Ovary (tissue), 9 donors: ENCODE results near the gene ADCY1. TPM values are rescaled to one million over a fixed set of nuclear protein-coding genes. Genes with fewer than 3 reads are reported as not detected.

Experiments
- DNase-seq, 5 donors: peaks; one replicate each; pipeline ENCODE4 v3.0.0-alpha.2; 2019 to 2020
- H3K27ac ChIP-seq, 2 donors: fragments of 200-600 bp; one replicate each; pipeline versions ENCODE4 v1.5.1 to v1.8.0; 2019 to 2022
- H3K27me3 ChIP-seq: fragments of 200-600 bp; one replicate; pipeline ENCODE4 v1.8.0; 2022
- H3K36me3 ChIP-seq: fragments of 200-600 bp; sonication (generic); one replicate; pipeline ENCODE4 v1.5.1; 2019
- H3K4me1 ChIP-seq: one replicate; pipeline ENCODE4 v1.8.1; 2013; ENCODE audit warnings: mild to moderate bottlenecking, moderate library complexity; ENCODE audit not compliant: insufficient read depth
- H3K4me3 ChIP-seq: fragments of 200-600 bp; sonication (generic); one replicate; pipeline ENCODE4 v1.5.1; 2017
- H3K9me3 ChIP-seq, 2 donors: fragments of 200-600 bp in 1 of 2; sonication (generic) in 1 of 2; one replicate each; pipeline versions ENCODE4 v1.5.1 to v1.8.1; 2013 to 2019; ENCODE audit warnings: mild to moderate bottlenecking in 1 of 2, moderate library complexity in 1 of 2
- EP300 ChIP-seq: sonication (generic); formaldehyde crosslinking; IDR thresholded peaks from one replicate; pipeline ENCODE4 v1.6.1; 2017; ENCODE audit warnings: antibody characterized with exemption
- POLR2A ChIP-seq: fragments of 450-650 bp; IDR thresholded peaks from one replicate; pipeline ENCODE4 v1.6.1; 2017; ENCODE audit warnings: antibody characterized with exemption, mild to moderate bottlenecking, moderate library complexity
- WGBS, 3 donors: extraction: QIAGEN DNeasy Blood & Tissue Kit in 1 of 3; methylation state at CpG; one replicate each; pipeline versions ENCODE4 v1.1.5 to v1.1.7; 2013 to 2017; 5-methylcytosine and 5-hydroxymethylcytosine counted together
- intact Hi-C, 4 donors: fragments of 100-400 bp; cut with DNase I; formaldehyde crosslinking; loops; one replicate each; pipeline versions ENCODE4 v1.11.0 to v1.15.1; 2022 to 2023
- polyA plus RNA-seq, 2 donors: library from polyadenylated mRNA; stranded (reverse); fragments of 200-250 nt in 1 of 2; fragments of 350-450 nt in 1 of 2; fragmentation: Illumina TruSeq in 1 of 2; extraction: RNeasy Lipid Tissue Mini Kit (QIAGEN cat#74804) in 1 of 2; gene quantifications; one replicate each; pipeline ENCODE4 v1.2.3, GENCODE V29; 2013 to 2014
- total RNA-seq, 7 donors: library from RNA; depleted of rRNA in 2 of 7; stranded (reverse); fragments of >200 nt in 2 of 7; fragmentation: NEBNext Ultra II Directional in 3 of 7; extraction: Animal tissue kit (Norgen Biotek cat#: 25700) in 3 of 7; gene quantifications; one replicate each; pipeline versions ENCODE4 v1.1.0 to v1.2.4, GENCODE V29; 2016 to 2023
- TF ChIP-seq, protein P1 (sequence below), 3 donors: fragments of 450-650 bp in 2 of 3; fragments of 200-600 bp in 1 of 3; IDR thresholded peaks; one replicate each; pipeline versions ENCODE4 v1.5.1 to v1.8.0; 2016 to 2022; ENCODE audit warnings: antibody characterized with exemption in 3 of 3, mild to moderate bottlenecking in 1 of 3
- donor health status: DM: no; HTN: no; CAD: no; lungs with moderate emphysema.
- donor health status: DM: no; HTN: no; CAD: no.
- donor health status: Bipolar disorder and iron deficiency.
- donor health status: DM: yes; HTN: yes; CAD: no.
- donor health status: DM: no; HTN: no; CAD: no.
- donor health status: DM: yes; HTN: yes; CAD: no.

ADCY1 gene
- total and polyA plus RNA-seq, 9 donors: 0.40 to 3.7 (median 1.7) TPM

- H3K36me3 ChIP-seq: no peaks in the 10 kb centered on the region
- TF ChIP-seq, protein P1, sequence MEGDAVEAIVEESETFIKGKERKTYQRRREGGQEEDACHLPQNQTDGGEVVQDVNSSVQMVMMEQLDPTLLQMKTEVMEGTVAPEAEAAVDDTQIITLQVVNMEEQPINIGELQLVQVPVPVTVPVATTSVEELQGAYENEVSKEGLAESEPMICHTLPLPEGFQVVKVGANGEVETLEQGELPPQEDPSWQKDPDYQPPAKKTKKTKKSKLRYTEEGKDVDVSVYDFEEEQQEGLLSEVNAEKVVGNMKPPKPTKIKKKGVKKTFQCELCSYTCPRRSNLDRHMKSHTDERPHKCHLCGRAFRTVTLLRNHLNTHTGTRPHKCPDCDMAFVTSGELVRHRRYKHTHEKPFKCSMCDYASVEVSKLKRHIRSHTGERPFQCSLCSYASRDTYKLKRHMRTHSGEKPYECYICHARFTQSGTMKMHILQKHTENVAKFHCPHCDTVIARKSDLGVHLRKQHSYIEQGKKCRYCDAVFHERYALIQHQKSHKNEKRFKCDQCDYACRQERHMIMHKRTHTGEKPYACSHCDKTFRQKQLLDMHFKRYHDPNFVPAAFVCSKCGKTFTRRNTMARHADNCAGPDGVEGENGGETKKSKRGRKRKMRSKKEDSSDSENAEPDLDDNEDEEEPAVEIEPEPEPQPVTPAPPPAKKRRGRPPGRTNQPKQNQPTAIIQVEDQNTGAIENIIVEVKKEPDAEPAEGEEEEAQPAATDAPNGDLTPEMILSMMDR (IDR thresholded peaks at IDR 0.05): no peak
- TF ChIP-seq POLR2A (no peak), EP300 (no peak)
- no peaks in the 10 kb centered on the region for H3K9me3 ChIP-seq
- intact Hi-C loops: no loop called here
- no peak for DNase-seq
- H3K4me3 ChIP-seq: no peak overlapping the region
- H3K4me1 ChIP-seq: no peaks in the 10 kb centered on the region
- no peak overlapping the region for H3K27ac ChIP-seq
- no peaks in the 10 kb centered on the region for H3K27me3 ChIP-seq
- 81 to 87% (median 81%) methylated on average over 6 of the region's 6 CpGs for WGBS, 3 donors
Observed at GRCh38 chr7:45698303-45699014, 124.3 kb downstream of the ADCY1 start.

GRCh38 chr7:45699015-45699309 is 124.8 kb downstream of the ADCY1 start:
- no peak for TF ChIP-seq POLR2A
- TF ChIP-seq, protein P1 (IDR thresholded peaks at IDR 0.05): no peak
- no peak for TF ChIP-seq EP300
- Histone ChIP-seq H3K4me3 (no peak overlapping the region), H3K4me1 (no peaks in the 10 kb centered on the region), H3K9me3 (no peaks in the 10 kb centered on the region), H3K36me3 (no peaks in the 10 kb centered on the region), H3K27ac (no peak overlapping the region), H3K27me3 (no peaks in the 10 kb centered on the region)
- intact Hi-C loops: no loop called here
- peak in 1 of 5 donors; percentile 1 for DNase-seq

DNA sequence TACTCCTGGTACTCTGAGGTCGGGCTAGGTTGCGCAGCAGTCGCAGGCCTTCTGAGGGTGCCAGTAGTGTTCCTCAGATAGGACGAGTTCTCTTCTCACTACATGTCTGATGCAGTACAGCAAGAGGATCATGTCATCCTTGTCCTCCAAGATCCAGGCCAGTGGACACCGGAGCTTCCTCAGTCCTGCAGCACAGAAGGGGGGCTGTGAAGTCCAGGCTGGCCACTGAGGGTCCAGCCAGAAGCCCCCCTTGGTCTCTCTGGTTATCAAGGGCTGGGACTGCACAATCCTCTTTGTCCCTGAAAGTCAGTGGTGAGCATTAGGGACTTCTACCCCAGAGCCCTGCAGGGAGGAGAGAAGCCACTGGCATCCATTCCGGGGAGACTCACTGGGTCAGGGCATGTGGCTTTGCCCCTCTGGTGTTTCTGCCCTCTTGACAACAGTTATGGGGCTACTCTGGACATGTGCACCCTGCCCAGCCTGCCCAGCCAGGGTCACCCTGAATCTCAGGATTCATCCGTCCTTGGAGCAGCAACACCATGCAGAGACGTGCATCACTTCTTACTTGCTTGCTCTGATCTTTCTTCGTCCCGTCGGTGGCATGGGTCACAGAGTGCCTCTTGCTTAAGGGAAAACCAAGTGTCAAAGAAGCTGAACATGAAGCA is 125.7 kb downstream of the ADCY1 start:
- DNase-seq: peak in 1 of 5 donors; percentile 9
- 86 to 88% (median 87%) methylated on average over 11 of the region's 11 CpGs for WGBS, 3 donors
- Histone ChIP-seq H3K4me1 (no peaks in the 10 kb centered on the region), H3K27ac (no peak overlapping the region), H3K36me3 (no peaks in the 10 kb centered on the region), H3K27me3 (no peaks in the 10 kb centered on the region), H3K9me3 (no peaks in the 10 kb centered on the region), H3K4me3 (no peak overlapping the region)
- TF ChIP-seq EP300 (no peak), POLR2A (no peak)
- TF ChIP-seq, protein P1 (IDR thresholded peaks at IDR 0.05): no peak
- intact Hi-C loops: no loop called here

DNA sequence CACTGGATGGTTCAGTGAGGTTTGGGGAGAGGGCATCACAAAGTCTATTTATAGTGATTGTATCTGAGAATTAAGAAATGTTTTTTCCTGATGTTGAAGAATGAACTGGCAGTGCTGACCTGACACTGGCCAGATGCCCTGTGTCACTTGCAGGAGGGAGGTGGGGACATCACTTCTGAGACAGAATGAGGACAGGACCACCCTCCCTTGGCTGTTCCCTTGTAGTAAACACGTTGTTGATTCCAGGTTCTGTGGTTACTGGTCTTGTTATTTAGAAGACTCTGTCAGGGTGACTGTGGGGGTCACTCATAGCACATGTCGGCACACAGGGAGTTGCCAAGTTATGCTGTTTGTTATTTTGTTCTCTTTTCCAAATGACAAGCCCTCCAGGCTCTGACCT is 126.4 kb downstream of the ADCY1 start:
- WGBS, 3 donors: 11 to 26% (median 17%) methylated on average over 2 of the region's 2 CpGs
- no peaks in the 10 kb centered on the region for H3K27me3 ChIP-seq
- peak in 1 of 5 donors; percentile 15 for DNase-seq
- TF ChIP-seq, protein P1 (IDR thresholded peaks at IDR 0.05): no peak
- TF ChIP-seq POLR2A (no peak), EP300 (no peak)
- H3K36me3 ChIP-seq: no peaks in the 10 kb centered on the region
- intact Hi-C loops: no loop called here
- no peaks in the 10 kb centered on the region for H3K4me1 ChIP-seq
- H3K9me3 ChIP-seq: no peaks in the 10 kb centered on the region
- no peak overlapping the region for H3K4me3 ChIP-seq
- H3K27ac ChIP-seq: no peak overlapping the region
